ENCODE results near the gene TOR4A.

TOR4A gene

DNA sequence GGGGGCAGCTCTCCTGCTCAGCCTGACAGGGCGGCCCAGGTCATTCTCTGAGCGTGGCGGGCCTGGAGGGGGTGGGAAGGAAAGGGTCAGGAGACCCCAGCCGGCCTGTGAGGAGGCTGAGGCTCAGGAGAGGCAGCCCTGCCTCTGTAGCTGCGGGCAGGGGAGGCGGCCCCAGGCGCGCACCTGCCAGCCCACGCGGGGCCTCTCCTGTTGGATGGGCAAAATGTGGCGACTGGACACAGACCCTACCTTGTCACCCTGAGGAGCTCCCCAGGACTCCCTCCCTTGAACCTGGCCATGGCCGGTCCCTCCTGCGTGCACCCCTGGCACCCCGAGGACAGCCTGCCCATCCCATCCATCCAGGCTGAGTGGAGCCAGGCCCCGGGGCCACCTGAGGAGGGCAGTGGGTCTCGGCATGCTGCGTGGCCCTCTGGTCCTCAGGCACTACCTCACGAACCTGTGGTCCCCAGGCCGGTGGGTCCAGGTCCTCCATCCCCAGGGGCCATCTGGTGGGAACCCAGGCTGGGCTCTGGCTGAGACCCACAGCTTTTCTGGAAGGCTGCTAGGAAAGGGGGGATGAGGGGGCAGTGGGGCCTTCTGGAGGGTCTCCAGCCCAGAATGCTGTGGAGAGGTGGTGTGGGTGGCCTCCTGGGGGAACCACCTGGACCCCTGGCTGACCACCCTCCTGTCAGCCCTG lies 39.6 kb downstream of the TOR4A start (continued):
- TF ChIP-seq, protein P1, sequence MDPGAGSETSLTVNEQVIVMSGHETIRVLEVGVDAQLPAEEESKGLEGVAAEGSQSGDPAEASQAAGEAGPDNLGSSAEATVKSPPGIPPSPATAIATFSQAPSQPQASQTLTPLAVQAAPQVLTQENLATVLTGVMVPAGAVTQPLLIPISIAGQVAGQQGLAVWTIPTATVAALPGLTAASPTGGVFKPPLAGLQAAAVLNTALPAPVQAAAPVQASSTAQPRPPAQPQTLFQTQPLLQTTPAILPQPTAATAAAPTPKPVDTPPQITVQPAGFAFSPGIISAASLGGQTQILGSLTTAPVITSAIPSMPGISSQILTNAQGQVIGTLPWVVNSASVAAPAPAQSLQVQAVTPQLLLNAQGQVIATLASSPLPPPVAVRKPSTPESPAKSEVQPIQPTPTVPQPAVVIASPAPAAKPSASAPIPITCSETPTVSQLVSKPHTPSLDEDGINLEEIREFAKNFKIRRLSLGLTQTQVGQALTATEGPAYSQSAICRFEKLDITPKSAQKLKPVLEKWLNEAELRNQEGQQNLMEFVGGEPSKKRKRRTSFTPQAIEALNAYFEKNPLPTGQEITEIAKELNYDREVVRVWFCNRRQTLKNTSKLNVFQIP (CRISPR knock-in tag; IDR thresholded peaks at IDR 0.05; ENCODE audit: borderline replicate concordance, low read depth) = no peak
- TF ChIP-seq ISL1 (CRISPR knock-in tag; IDR thresholded peaks at IDR 0.05) (no peak), RARB (CRISPR knock-in tag; IDR thresholded peaks at IDR 0.05) (no peak), ZFP30 (CRISPR knock-in tag; IDR thresholded peaks at IDR 0.05) (no peak), ARNTL (CRISPR knock-in tag; IDR thresholded peaks at IDR 0.05; ENCODE audit: borderline replicate concordance, low read depth) (no peak), TOX (CRISPR knock-in tag; IDR thresholded peaks at IDR 0.05; ENCODE audit: borderline replicate concordance) (no peak), ZNF565 (CRISPR knock-in tag; conservative IDR thresholded peaks at IDR 0.05; ENCODE audit: low read depth) (no peak), GLIS3 (CRISPR knock-in tag; IDR thresholded peaks at IDR 0.05) (no peak), ZC3H10 (CRISPR knock-in tag; IDR thresholded peaks at IDR 0.05) (no peak), SNAI2 (CRISPR knock-in tag; IDR thresholded peaks at IDR 0.05) (no peak), ZNF70 (CRISPR knock-in tag; IDR thresholded peaks at IDR 0.05) (no peak), CSDC2 (CRISPR knock-in tag; IDR thresholded peaks at IDR 0.05) (no peak)
- TF ChIP-seq, protein P2, sequence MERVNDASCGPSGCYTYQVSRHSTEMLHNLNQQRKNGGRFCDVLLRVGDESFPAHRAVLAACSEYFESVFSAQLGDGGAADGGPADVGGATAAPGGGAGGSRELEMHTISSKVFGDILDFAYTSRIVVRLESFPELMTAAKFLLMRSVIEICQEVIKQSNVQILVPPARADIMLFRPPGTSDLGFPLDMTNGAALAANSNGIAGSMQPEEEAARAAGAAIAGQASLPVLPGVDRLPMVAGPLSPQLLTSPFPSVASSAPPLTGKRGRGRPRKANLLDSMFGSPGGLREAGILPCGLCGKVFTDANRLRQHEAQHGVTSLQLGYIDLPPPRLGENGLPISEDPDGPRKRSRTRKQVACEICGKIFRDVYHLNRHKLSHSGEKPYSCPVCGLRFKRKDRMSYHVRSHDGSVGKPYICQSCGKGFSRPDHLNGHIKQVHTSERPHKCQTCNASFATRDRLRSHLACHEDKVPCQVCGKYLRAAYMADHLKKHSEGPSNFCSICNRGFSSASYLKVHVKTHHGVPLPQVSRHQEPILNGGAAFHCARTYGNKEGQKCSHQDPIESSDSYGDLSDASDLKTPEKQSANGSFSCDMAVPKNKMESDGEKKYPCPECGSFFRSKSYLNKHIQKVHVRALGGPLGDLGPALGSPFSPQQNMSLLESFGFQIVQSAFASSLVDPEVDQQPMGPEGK (CRISPR knock-in tag; IDR thresholded peaks at IDR 0.05; ENCODE audit: borderline replicate concordance) = no peak

DNA sequence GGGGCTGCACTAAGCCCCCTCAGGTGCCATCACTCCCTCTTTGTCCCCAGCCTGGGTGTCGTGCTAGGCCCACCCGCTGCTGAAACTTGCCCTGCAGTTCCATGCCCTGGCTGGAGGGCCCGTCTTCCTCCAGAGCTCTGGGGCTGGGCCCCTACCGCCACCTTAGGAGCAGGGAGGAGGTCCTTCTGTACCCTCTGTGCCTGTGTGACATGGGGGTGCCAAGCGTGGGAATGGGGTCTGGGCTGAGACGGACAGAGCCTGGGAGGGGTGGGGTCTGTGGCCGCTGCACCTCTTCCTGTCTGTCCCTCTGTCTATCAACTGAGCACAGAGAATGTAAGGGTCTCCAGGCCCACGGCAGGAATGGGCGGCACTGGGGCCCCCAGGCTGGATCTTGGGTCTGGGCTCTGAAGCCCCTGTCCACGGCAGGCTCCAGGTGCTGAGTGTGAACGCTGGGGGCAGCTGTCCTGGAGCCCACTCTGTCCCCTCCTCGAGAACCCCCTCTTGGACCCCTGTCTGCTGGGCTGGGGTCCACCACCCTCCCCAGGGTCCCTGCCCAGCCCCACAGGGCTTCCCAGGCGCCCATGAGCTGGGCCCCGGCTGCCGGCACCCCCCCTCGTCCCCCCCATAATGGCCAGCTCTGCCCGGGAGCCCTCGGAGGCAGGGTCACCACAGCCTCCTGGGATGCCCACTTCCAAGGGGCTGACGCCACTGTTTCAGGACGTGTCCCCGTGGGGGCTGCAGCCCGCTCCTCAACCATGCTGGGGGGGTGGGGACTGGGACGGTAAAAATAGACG lies 40.4 kb downstream of the TOR4A start:
- ATAC-seq = no peak
- TF ChIP-seq ESRRG (CRISPR knock-in tag; IDR thresholded peaks at IDR 0.05) (no peak), ARNTL (CRISPR knock-in tag; IDR thresholded peaks at IDR 0.05; ENCODE audit: borderline replicate concordance, low read depth) (no peak), ZFP30 (CRISPR knock-in tag; IDR thresholded peaks at IDR 0.05) (no peak), TCF4 (CRISPR knock-in tag; IDR thresholded peaks at IDR 0.05; ENCODE audit: borderline replicate concordance) (no peak), CSDC2 (CRISPR knock-in tag; IDR thresholded peaks at IDR 0.05) (no peak), ISL1 (CRISPR knock-in tag; IDR thresholded peaks at IDR 0.05) (no peak), RARB (CRISPR knock-in tag; IDR thresholded peaks at IDR 0.05) (no peak), OSR1 (CRISPR knock-in tag; IDR thresholded peaks at IDR 0.05) (no peak), TOX (CRISPR knock-in tag; IDR thresholded peaks at IDR 0.05; ENCODE audit: borderline replicate concordance) (no peak), ZC3H10 (CRISPR knock-in tag; IDR thresholded peaks at IDR 0.05) (no peak), SNAI2 (CRISPR knock-in tag; IDR thresholded peaks at IDR 0.05) (no peak), GLIS3 (CRISPR knock-in tag; IDR thresholded peaks at IDR 0.05) (no peak), BACH2 (CRISPR knock-in tag; IDR thresholded peaks at IDR 0.05; ENCODE audit: borderline replicate concordance) (no peak), PPARA (CRISPR knock-in tag; IDR thresholded peaks at IDR 0.05; ENCODE audit: borderline replicate concordance) (no peak)
- TF ChIP-seq, protein P3, sequence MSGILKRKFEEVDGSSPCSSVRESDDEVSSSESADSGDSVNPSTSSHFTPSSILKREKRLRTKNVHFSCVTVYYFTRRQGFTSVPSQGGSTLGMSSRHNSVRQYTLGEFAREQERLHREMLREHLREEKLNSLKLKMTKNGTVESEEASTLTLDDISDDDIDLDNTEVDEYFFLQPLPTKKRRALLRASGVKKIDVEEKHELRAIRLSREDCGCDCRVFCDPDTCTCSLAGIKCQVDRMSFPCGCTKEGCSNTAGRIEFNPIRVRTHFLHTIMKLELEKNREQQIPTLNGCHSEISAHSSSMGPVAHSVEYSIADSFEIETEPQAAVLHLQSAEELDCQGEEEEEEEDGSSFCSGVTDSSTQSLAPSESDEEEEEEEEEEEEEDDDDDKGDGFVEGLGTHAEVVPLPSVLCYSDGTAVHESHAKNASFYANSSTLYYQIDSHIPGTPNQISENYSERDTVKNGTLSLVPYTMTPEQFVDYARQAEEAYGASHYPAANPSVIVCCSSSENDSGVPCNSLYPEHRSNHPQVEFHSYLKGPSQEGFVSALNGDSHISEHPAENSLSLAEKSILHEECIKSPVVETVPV (CRISPR knock-in tag; IDR thresholded peaks at IDR 0.05) = no peak
- TF ChIP-seq, protein P1 (CRISPR knock-in tag; IDR thresholded peaks at IDR 0.05; ENCODE audit: borderline replicate concordance, low read depth) = no peak
- TF ChIP-seq, protein P4, sequence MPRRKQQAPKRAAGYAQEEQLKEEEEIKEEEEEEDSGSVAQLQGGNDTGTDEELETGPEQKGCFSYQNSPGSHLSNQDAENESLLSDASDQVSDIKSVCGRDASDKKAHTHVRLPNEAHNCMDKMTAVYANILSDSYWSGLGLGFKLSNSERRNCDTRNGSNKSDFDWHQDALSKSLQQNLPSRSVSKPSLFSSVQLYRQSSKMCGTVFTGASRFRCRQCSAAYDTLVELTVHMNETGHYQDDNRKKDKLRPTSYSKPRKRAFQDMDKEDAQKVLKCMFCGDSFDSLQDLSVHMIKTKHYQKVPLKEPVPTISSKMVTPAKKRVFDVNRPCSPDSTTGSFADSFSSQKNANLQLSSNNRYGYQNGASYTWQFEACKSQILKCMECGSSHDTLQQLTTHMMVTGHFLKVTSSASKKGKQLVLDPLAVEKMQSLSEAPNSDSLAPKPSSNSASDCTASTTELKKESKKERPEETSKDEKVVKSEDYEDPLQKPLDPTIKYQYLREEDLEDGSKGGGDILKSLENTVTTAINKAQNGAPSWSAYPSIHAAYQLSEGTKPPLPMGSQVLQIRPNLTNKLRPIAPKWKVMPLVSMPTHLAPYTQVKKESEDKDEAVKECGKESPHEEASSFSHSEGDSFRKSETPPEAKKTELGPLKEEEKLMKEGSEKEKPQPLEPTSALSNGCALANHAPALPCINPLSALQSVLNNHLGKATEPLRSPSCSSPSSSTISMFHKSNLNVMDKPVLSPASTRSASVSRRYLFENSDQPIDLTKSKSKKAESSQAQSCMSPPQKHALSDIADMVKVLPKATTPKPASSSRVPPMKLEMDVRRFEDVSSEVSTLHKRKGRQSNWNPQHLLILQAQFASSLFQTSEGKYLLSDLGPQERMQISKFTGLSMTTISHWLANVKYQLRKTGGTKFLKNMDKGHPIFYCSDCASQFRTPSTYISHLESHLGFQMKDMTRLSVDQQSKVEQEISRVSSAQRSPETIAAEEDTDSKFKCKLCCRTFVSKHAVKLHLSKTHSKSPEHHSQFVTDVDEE (CRISPR knock-in tag; IDR thresholded peaks at IDR 0.05) = no peak
- TF ChIP-seq, protein P5, sequence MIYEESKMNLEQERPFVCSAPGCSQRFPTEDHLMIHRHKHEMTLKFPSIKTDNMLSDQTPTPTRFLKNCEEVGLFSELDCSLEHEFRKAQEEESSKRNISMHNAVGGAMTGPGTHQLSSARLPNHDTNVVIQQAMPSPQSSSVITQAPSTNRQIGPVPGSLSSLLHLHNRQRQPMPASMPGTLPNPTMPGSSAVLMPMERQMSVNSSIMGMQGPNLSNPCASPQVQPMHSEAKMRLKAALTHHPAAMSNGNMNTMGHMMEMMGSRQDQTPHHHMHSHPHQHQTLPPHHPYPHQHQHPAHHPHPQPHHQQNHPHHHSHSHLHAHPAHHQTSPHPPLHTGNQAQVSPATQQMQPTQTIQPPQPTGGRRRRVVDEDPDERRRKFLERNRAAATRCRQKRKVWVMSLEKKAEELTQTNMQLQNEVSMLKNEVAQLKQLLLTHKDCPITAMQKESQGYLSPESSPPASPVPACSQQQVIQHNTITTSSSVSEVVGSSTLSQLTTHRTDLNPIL (CRISPR knock-in tag; IDR thresholded peaks at IDR 0.05; ENCODE audit: low read depth) = no peak
- TF ChIP-seq, protein P2 (CRISPR knock-in tag; IDR thresholded peaks at IDR 0.05; ENCODE audit: borderline replicate concordance) = no peak
